ENCODE results near the gene STARD9.

Gene STARD9

DNA sequence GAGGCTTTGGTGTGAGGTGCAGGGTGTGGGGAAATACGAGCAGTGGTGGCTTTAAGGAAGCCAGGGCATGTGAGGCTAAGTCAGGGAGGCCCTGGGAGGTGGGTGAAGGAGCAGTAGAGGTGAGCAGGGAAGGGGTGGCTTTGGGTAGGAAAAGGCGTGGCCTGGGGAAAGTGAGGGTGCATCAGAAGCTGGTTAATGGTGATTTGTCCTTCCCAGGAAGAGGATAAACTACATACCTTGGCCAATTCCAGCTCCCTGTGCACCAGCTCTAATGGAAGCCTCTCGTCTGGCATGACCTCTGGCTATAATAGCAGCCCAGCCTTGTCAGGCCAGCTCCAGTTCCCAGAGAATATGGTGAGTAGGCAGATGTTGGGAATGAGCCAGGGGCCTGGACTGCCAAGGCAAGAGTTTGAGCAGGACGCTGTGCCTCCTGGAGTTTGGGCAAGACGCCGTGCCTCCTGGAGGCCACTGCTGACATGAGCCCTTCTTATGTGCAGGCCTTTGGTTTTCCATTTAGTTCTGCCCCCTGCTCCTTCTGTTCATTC lies 120.2 kb downstream of the STARD9 start:
- no peak overlapping the region for H3K4me3 ChIP-seq (ENCODE audit: low read length)
- no peak overlapping the region for H2AFZ ChIP-seq (ENCODE audit: low read depth, low read length)
- peaks cover 73% of the 10 kb centered on the region for H3K36me3 ChIP-seq (ENCODE audit: insufficient read depth, low read length)
- H3K4me1 ChIP-seq (ENCODE audit: insufficient read depth, low read length) = no peaks in the 10 kb centered on the region
- H3K27me3 ChIP-seq (ENCODE audit: insufficient read depth, low read length) = no peaks in the 10 kb centered on the region
- peaks cover 5% of the 10 kb centered on the region for H3K9me3 ChIP-seq (ENCODE audit: low read length)

- no peak overlapping the region for H3K4me3 ChIP-seq (ENCODE audit: low read length)
- H3K27me3 ChIP-seq (ENCODE audit: insufficient read depth, low read length) = no peaks in the 10 kb centered on the region
- no peaks in the 10 kb centered on the region for H3K4me1 ChIP-seq (ENCODE audit: insufficient read depth, low read length)
- H3K36me3 ChIP-seq (ENCODE audit: insufficient read depth, low read length) = peaks cover 63% of the 10 kb centered on the region
- peaks cover 5% of the 10 kb centered on the region for H3K9me3 ChIP-seq (ENCODE audit: low read length)
- no peak overlapping the region for H2AFZ ChIP-seq (ENCODE audit: low read depth, low read length)
These were observed 121.2 kb downstream of the STARD9 start for GRCh38 chr15:42696626-42697025.

- peaks cover 8% of the 10 kb centered on the region for H3K9me3 ChIP-seq (ENCODE audit: low read length)
- no peaks in the 10 kb centered on the region for H3K27me3 ChIP-seq (ENCODE audit: insufficient read depth, low read length)
- no peaks in the 10 kb centered on the region for H3K4me1 ChIP-seq (ENCODE audit: insufficient read depth, low read length)
- H2AFZ ChIP-seq (ENCODE audit: low read depth, low read length) = no peak overlapping the region
- H3K36me3 ChIP-seq (ENCODE audit: insufficient read depth, low read length) = peaks cover 11% of the 10 kb centered on the region
- H3K4me3 ChIP-seq (ENCODE audit: low read length) = no peak overlapping the region
These were observed 129.1 kb downstream of the STARD9 start for GRCh38 chr15:42704492-42704926.

- Histone ChIP-seq H3K36me3 (ENCODE audit: insufficient read depth, low read length) (peaks cover 11% of the 10 kb centered on the region), H2AFZ (ENCODE audit: low read depth, low read length) (no peak overlapping the region), H3K9me3 (ENCODE audit: low read length) (peaks cover 3% of the 10 kb centered on the region), H3K4me1 (ENCODE audit: insufficient read depth, low read length) (no peaks in the 10 kb centered on the region), H3K4me3 (ENCODE audit: low read length) (no peak overlapping the region), H3K27me3 (ENCODE audit: insufficient read depth, low read length) (no peaks in the 10 kb centered on the region)
These were observed 129.9 kb downstream of the STARD9 start for GRCh38 chr15:42705336-42705735.

DNA sequence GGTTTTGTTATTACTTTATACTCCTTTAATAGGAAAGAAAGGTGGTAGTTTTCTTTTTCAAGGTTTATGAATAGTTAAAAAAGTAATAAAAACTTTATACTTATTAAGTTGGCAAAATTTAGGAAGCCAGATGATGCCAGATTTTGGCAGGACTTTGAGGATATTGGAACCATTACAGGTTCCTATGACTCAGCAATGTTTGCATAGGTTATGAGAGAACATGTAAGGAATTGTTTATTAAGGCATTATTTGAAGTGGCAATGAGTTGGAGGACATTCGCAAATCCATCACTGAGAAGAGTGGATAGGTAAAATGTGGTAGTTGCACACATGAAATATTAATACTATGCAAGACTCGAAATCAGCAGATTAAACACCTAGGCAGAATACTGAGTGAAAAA lies 131.7 kb downstream of the STARD9 start:
- H3K27me3 ChIP-seq (ENCODE audit: insufficient read depth, low read length) = no peaks in the 10 kb centered on the region
- peaks cover 3% of the 10 kb centered on the region for H3K9me3 ChIP-seq (ENCODE audit: low read length)
- H3K4me1 ChIP-seq (ENCODE audit: insufficient read depth, low read length) = no peaks in the 10 kb centered on the region
- no peak overlapping the region for H2AFZ ChIP-seq (ENCODE audit: low read depth, low read length)
- H3K4me3 ChIP-seq (ENCODE audit: low read length) = no peak overlapping the region
- peaks cover 11% of the 10 kb centered on the region for H3K36me3 ChIP-seq (ENCODE audit: insufficient read depth, low read length)

DNA sequence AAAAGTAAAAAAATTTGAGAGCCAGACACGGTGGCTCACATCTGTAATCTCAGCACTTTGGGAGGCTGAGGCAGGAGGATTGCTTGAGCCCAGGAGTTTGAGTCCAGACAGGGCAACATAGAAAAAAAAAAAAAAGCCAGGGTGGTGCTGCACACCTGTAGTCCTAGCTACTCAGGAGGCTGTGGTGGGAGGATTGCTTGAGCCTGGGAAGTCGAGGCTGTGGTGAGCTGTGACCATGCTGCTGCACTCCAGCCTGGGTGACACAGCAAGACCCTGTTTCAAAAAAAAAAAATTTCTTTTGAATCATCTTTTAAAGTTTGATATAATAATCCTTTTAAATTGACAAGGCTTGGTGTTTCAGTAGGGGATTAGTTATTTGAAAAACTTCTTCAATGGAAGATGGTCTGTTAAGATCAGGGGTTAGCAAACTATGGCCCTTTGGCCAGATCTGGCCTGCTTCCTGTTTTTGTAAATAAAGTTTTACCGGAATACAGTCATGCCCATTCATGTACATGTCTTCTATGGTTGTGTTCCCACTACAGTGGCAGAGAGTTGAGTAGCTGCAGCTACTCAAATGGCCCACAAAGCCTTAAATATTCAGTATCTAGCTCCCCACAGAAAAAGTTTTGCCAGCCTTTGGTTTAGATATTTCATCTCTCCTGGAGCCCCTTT lies 132.6 kb downstream of the STARD9 start:
- H3K4me1 ChIP-seq (ENCODE audit: insufficient read depth, low read length) = no peaks in the 10 kb centered on the region
- H3K36me3 ChIP-seq (ENCODE audit: insufficient read depth, low read length) = peaks cover 11% of the 10 kb centered on the region
- no peak overlapping the region for H3K4me3 ChIP-seq (ENCODE audit: low read length)
- peaks cover 3% of the 10 kb centered on the region for H3K9me3 ChIP-seq (ENCODE audit: low read length)
- H2AFZ ChIP-seq (ENCODE audit: low read depth, low read length) = no peak overlapping the region
- H3K27me3 ChIP-seq (ENCODE audit: insufficient read depth, low read length) = no peaks in the 10 kb centered on the region

DNA sequence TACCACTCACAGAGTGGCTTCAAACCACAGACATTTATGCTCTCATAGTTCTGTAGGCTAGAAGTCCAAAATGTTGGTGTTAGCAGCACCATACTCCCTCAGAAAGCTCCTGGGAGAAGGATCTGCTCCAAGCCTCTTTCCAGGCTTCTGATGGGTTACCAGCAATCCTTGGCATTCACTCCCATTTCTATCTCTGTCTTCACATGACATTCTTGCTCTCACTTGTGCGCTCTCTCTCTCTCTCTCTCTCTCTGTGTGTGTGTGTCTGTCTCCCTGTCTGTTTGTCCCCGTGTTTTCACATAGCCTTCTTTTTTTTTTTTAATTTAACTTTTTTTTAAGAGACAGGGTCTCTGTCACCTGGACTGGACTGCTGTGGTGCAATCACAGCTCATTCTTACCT lies 135.3 kb downstream of the STARD9 start:
- no peak overlapping the region for H3K4me3 ChIP-seq (ENCODE audit: low read length)
- no peak overlapping the region for H2AFZ ChIP-seq (ENCODE audit: low read depth, low read length)
- H3K27me3 ChIP-seq (ENCODE audit: insufficient read depth, low read length) = no peaks in the 10 kb centered on the region
- no peaks in the 10 kb centered on the region for H3K4me1 ChIP-seq (ENCODE audit: insufficient read depth, low read length)
- peaks cover 3% of the 10 kb centered on the region for H3K9me3 ChIP-seq (ENCODE audit: low read length)
- peaks cover 4% of the 10 kb centered on the region for H3K36me3 ChIP-seq (ENCODE audit: insufficient read depth, low read length)

- peaks cover 3% of the 10 kb centered on the region for H3K9me3 ChIP-seq (ENCODE audit: low read length)
- no peak overlapping the region for H2AFZ ChIP-seq (ENCODE audit: low read depth, low read length)
- no peaks in the 10 kb centered on the region for H3K27me3 ChIP-seq (ENCODE audit: insufficient read depth, low read length)
- H3K4me3 ChIP-seq (ENCODE audit: low read length) = no peak overlapping the region
- peaks cover 4% of the 10 kb centered on the region for H3K36me3 ChIP-seq (ENCODE audit: insufficient read depth, low read length)
- H3K4me1 ChIP-seq (ENCODE audit: insufficient read depth, low read length) = no peaks in the 10 kb centered on the region
These were observed 136.3 kb downstream of the STARD9 start for GRCh38 chr15:42711746-42712145.

GRCh38 chr15:42712584-42712983 lies 137.2 kb downstream of the STARD9 start:
- Histone ChIP-seq H3K36me3 (ENCODE audit: insufficient read depth, low read length) (peaks cover 7% of the 10 kb centered on the region), H3K4me1 (ENCODE audit: insufficient read depth, low read length) (no peaks in the 10 kb centered on the region), H2AFZ (ENCODE audit: low read depth, low read length) (no peak overlapping the region), H3K9me3 (ENCODE audit: low read length) (peaks cover 3% of the 10 kb centered on the region), H3K4me3 (ENCODE audit: low read length) (no peak overlapping the region), H3K27me3 (ENCODE audit: insufficient read depth, low read length) (no peaks in the 10 kb centered on the region)

- no peaks in the 10 kb centered on the region for H3K27me3 ChIP-seq (ENCODE audit: insufficient read depth, low read length)
- H3K4me3 ChIP-seq (ENCODE audit: low read length) = no peak overlapping the region
- H3K36me3 ChIP-seq (ENCODE audit: insufficient read depth, low read length) = peaks cover 29% of the 10 kb centered on the region
- H3K9me3 ChIP-seq (ENCODE audit: low read length) = no peaks in the 10 kb centered on the region
- H2AFZ ChIP-seq (ENCODE audit: low read depth, low read length) = no peak overlapping the region
- no peaks in the 10 kb centered on the region for H3K4me1 ChIP-seq (ENCODE audit: insufficient read depth, low read length)
These were observed 140.7 kb downstream of the STARD9 start for GRCh38 chr15:42716125-42716524.

DNA sequence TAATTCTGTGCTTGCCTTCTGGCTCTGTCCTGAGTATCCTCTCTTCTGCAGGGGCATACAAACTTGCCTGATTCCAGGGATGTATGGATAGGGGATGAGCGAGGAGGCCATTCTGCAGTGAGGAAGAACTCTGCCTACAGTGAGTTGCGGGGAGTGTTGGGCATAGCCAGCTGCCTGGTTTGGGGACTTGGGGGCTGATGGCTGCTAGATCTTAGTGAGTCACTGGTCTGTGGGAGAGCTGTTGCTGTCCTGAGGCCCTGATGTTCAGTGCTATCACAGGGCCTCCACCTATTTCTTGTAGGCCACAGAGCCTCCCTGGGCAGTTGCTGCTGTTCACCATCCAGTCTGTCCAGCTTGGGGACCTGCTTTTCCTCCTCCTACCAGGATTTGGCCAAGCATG lies 141.2 kb downstream of the STARD9 start:
- no peaks in the 10 kb centered on the region for H3K9me3 ChIP-seq (ENCODE audit: low read length)
- H3K4me1 ChIP-seq (ENCODE audit: insufficient read depth, low read length) = no peaks in the 10 kb centered on the region
- H2AFZ ChIP-seq (ENCODE audit: low read depth, low read length) = no peak overlapping the region
- H3K27me3 ChIP-seq (ENCODE audit: insufficient read depth, low read length) = no peaks in the 10 kb centered on the region
- no peak overlapping the region for H3K4me3 ChIP-seq (ENCODE audit: low read length)
- H3K36me3 ChIP-seq (ENCODE audit: insufficient read depth, low read length) = peaks cover 29% of the 10 kb centered on the region

DNA sequence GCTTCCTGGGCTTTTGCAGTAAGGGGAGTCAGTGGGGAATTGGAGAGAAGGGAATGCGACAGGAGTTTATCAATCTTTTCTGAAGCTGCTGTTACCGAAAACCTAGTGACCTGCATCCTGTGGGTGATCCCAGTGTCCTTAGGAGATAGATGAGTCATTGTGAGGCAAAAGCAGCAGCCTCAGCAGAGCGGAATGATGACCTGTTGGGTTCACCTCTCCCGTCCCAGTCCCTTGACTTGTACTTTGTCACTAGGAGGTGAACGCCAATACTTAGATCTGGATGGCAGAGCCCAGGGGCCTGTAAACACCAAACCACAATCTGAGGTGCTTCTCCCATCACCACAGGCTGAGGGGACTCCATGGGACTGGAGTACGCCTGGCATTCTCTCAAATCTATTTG lies 143.6 kb downstream of the STARD9 start:
- H3K36me3 ChIP-seq (ENCODE audit: insufficient read depth, low read length) = peaks cover 41% of the 10 kb centered on the region
- H3K27me3 ChIP-seq (ENCODE audit: insufficient read depth, low read length) = no peaks in the 10 kb centered on the region
- no peak overlapping the region for H3K4me3 ChIP-seq (ENCODE audit: low read length)
- H3K9me3 ChIP-seq (ENCODE audit: low read length) = no peaks in the 10 kb centered on the region
- H2AFZ ChIP-seq (ENCODE audit: low read depth, low read length) = no peak overlapping the region
- H3K4me1 ChIP-seq (ENCODE audit: insufficient read depth, low read length) = no peaks in the 10 kb centered on the region

- Histone ChIP-seq H3K9me3 (ENCODE audit: low read length) (no peaks in the 10 kb centered on the region), H3K4me3 (ENCODE audit: low read length) (no peak overlapping the region), H3K27me3 (ENCODE audit: insufficient read depth, low read length) (no peaks in the 10 kb centered on the region), H3K36me3 (ENCODE audit: insufficient read depth, low read length) (peaks cover 50% of the 10 kb centered on the region), H3K4me1 (ENCODE audit: insufficient read depth, low read length) (no peaks in the 10 kb centered on the region), H2AFZ (ENCODE audit: low read depth, low read length) (no peak overlapping the region)
These were observed 144.7 kb downstream of the STARD9 start for GRCh38 chr15:42720071-42720470.

GRCh38 chr15:42721016-42721415 lies 145.6 kb downstream of the STARD9 start:
- H3K4me1 ChIP-seq (ENCODE audit: insufficient read depth, low read length) = no peaks in the 10 kb centered on the region
- no peaks in the 10 kb centered on the region for H3K27me3 ChIP-seq (ENCODE audit: insufficient read depth, low read length)
- H3K9me3 ChIP-seq (ENCODE audit: low read length) = no peaks in the 10 kb centered on the region
- no peak overlapping the region for H3K4me3 ChIP-seq (ENCODE audit: low read length)
- H2AFZ ChIP-seq (ENCODE audit: low read depth, low read length) = no peak overlapping the region
- H3K36me3 ChIP-seq (ENCODE audit: insufficient read depth, low read length) = peaks cover 59% of the 10 kb centered on the region
